HepG2 (cell line): ENCODE data around the gene DHFR. TPM values are rescaled to one million over a fixed set of nuclear protein-coding genes. Genes with fewer than 3 reads are reported as not detected.

Experiments
- ADNP ChIP-seq: sonication (generic); formaldehyde crosslinking; IDR thresholded peaks from 2 replicates; pipeline ENCODE4 v1.4.0; 2020; ENCODE audit warnings: missing genetic modification reagents
- AKNA ChIP-seq: sonication (generic); formaldehyde crosslinking; IDR thresholded peaks from 2 replicates; pipeline ENCODE4 v1.4.0; 2020; ENCODE audit warnings: missing genetic modification reagents, borderline replicate concordance
- ARNTL ChIP-seq: sonication (generic); formaldehyde crosslinking; IDR thresholded peaks from 2 replicates; pipeline ENCODE4 v1.4.0; 2020; ENCODE audit warnings: mild to moderate bottlenecking, missing genetic modification reagents
- ELK4 ChIP-seq: sonication (generic); formaldehyde crosslinking; IDR thresholded peaks from 2 replicates; pipeline ENCODE4 v1.9.0; 2021; ENCODE audit warnings: missing genetic modification reagents, borderline replicate concordance
- ETV6 ChIP-seq: sonication (generic); formaldehyde crosslinking; conservative IDR thresholded peaks from 2 replicates; pipeline ENCODE4 v1.4.0; 2020; ENCODE audit warnings: missing genetic modification reagents
- FLYWCH1 ChIP-seq: sonication (generic); formaldehyde crosslinking; IDR thresholded peaks from 2 replicates; pipeline ENCODE4 v1.8.1; 2023; ENCODE audit warnings: mild to moderate bottlenecking, missing genetic modification reagents
- HOMEZ ChIP-seq: IDR thresholded peaks from 2 replicates; pipeline ENCODE4 v1.6.1; 2016; ENCODE audit warnings: low read depth
- KLF6 ChIP-seq: IDR thresholded peaks from 2 replicates; pipeline ENCODE4 v1.8.0; 2016; ENCODE audit warnings: missing biosample characterization, missing genetic modification reagents
- MEIS1 ChIP-seq: sonication (generic); formaldehyde crosslinking; IDR thresholded peaks from 2 replicates; pipeline ENCODE4 v1.9.0; 2021; ENCODE audit warnings: mild to moderate bottlenecking, missing genetic modification reagents, moderate library complexity, borderline replicate concordance
- MTERF4 ChIP-seq: sonication (generic); formaldehyde crosslinking; IDR thresholded peaks from 2 replicates; pipeline ENCODE4 v1.8.0; 2023; ENCODE audit warnings: mild to moderate bottlenecking, missing genetic modification reagents
- POLR2AphosphoS5 ChIP-seq: IDR thresholded peaks from 2 replicates; pipeline ENCODE4 v1.6.1; 2012; ENCODE audit warnings: low read depth, low read length
- TARDBP ChIP-seq: sonication (generic); formaldehyde crosslinking; IDR thresholded peaks from 2 replicates; pipeline ENCODE4 v1.8.0; 2022; ENCODE audit warnings: mild to moderate bottlenecking, missing genetic modification reagents
- TEAD3 ChIP-seq: optimal IDR thresholded peaks from 2 replicates; pipeline ENCODE3; 2016; ENCODE audit warnings: borderline replicate concordance
- ZFP62 ChIP-seq: sonication (generic); formaldehyde crosslinking; IDR thresholded peaks from 2 replicates; pipeline ENCODE4 v1.4.0; 2020; ENCODE audit warnings: missing genetic modification reagents
- ZNF253 ChIP-seq: sonication (generic); formaldehyde crosslinking; IDR thresholded peaks from 2 replicates; pipeline ENCODE4 v1.8.0; 2022; ENCODE audit warnings: mild to moderate bottlenecking, missing genetic modification reagents, borderline replicate concordance
- ZNF292 ChIP-seq: sonication (generic); formaldehyde crosslinking; IDR thresholded peaks from 2 replicates; pipeline ENCODE4 v1.8.1; 2022; ENCODE audit warnings: mild to moderate bottlenecking, low read depth, missing genetic modification reagents, borderline replicate concordance
- ZNF30 ChIP-seq: sonication (generic); formaldehyde crosslinking; IDR thresholded peaks from 2 replicates; pipeline ENCODE4 v1.5.0; 2020; ENCODE audit warnings: mild to moderate bottlenecking, missing genetic modification reagents
- ZXDC ChIP-seq: sonication (generic); formaldehyde crosslinking; IDR thresholded peaks from 2 replicates; pipeline ENCODE4 v1.5.0; 2020; ENCODE audit warnings: mild to moderate bottlenecking, missing genetic modification reagents
- polyA plus RNA-seq, 8 experiments: library from polyadenylated mRNA; depleted of rRNA in 3 of 8; stranded (reverse) in 7 of 8; unstranded in 1 of 8; fragments of >200 nt; fragmentation: Illumina TruSeq in 4 of 8; extraction: Trizol in 4 of 8; gene quantifications; 2 replicates each; pipeline versions ENCODE4 v1.2.1 to v1.2.3, GENCODE V29; 2011 to 2016; ENCODE audit warnings: low read depth in 4 of 8, missing spikeins in 1 of 8, mixed read lengths in 1 of 8; ENCODE audit not compliant: insufficient read depth in 1 of 8
- total RNA-seq, 5 experiments: library from RNA; depleted of rRNA; stranded (reverse); fragments of >200 nt; fragmentation: Illumina TruSeq; extraction: Trizol; gene quantifications; 2 replicates each; pipeline ENCODE4 v1.2.3, GENCODE V29; 2016; ENCODE audit warnings: low read depth in 1 of 5

DHFR gene
- total and polyA plus RNA-seq, 2 of the 13 experiments (the other 11 are each of a cell fraction or from before 2014, with no cell fraction given), result 22.8 to 59.0 TPM

- TF ChIP-seq ELK4 (CRISPR knock-in tag), result no peak
- TF ChIP-seq ZXDC, result no peak
- TF ChIP-seq ZNF30 (CRISPR knock-in tag), result no peak
- TF ChIP-seq POLR2AphosphoS5, result no peak
- TF ChIP-seq ADNP (CRISPR knock-in tag), result no peak
- no peak for TF ChIP-seq ZNF292 (CRISPR knock-in tag)
- no peak for TF ChIP-seq TARDBP (CRISPR knock-in tag)
- peak; percentile 22 for TF ChIP-seq TEAD3 (CRISPR knock-in tag)
- TF ChIP-seq MTERF4 (CRISPR knock-in tag), result no peak
- no peak for TF ChIP-seq ZFP62 (CRISPR knock-in tag)
- TF ChIP-seq MEIS1 (CRISPR knock-in tag), result no peak
- no peak for TF ChIP-seq ARNTL (CRISPR knock-in tag)
- no peak for TF ChIP-seq AKNA (CRISPR knock-in tag)
- no peak for TF ChIP-seq KLF6 (CRISPR knock-in tag)
- no peak for TF ChIP-seq ETV6 (CRISPR knock-in tag)
- TF ChIP-seq FLYWCH1 (CRISPR knock-in tag), result no peak
- TF ChIP-seq HOMEZ (CRISPR knock-in tag), result no peak
- TF ChIP-seq ZNF253 (CRISPR knock-in tag), result no peak
Measured at GRCh38 chr5:80631278-80632259, 23.2 kb downstream of the DHFR start (continued).
